ENCODE results near the gene AP5M1. TPM values are rescaled to one million over a fixed set of nuclear protein-coding genes. Genes with fewer than 3 reads are reported as not detected.

AP5M1 gene
- total RNA-seq, 1 experiment from 2014 or later, result 58.7 TPM

GRCh38 chr14:57299511-57299910 lies 30.7 kb downstream of the AP5M1 start:
- BruUV-seq (replicated peaks), result no TSS peak
- H3K36me3 ChIP-seq (ENCODE audit: insufficient read depth, low read length, poor library complexity, severe bottlenecking), result no peaks in the 10 kb centered on the region
- ChIA-PET POLR2A (ENCODE audit: low non-redundant PET) (no interaction called here), CTCF (no interaction called here)
- H3K27me3 ChIP-seq (replicated peaks; ENCODE audit: insufficient read depth, low read depth, low read length, poor library complexity), result no peaks in the 10 kb centered on the region
- H3K4me3 ChIP-seq (ENCODE audit: low read depth, low read length, poor library complexity, severe bottlenecking), result no peak overlapping the region
- H3K9me3 ChIP-seq (ENCODE audit: low read depth, low read length, poor library complexity, severe bottlenecking), result no peaks in the 10 kb centered on the region
- intact Hi-C loops (cut with micrococcal nuclease; ENCODE audit: unreplicated experiment), result no loop called here
- no peak for DNase-seq (ENCODE audit: low spot score)
- H3K4me1 ChIP-seq (ENCODE audit: insufficient read depth, low read length, poor library complexity, severe bottlenecking), result peaks cover under 1% of the 10 kb centered on the region
- H3K27ac ChIP-seq (ENCODE audit: low read depth, low read length, poor library complexity, severe bottlenecking), result no peak overlapping the region
- TF ChIP-seq EZH2 (IDR thresholded peaks at IDR 0.05; ENCODE audit: borderline replicate concordance, low read depth, low read length, poor library complexity, severe bottlenecking), result no peak
- TF ChIP-seq CTCF (conservative IDR thresholded peaks at IDR 0.05; ENCODE audit: low read depth, low read length), result no peak

- Histone ChIP-seq H3K4me1 (ENCODE audit: insufficient read depth, low read length, poor library complexity, severe bottlenecking) (no peaks in the 10 kb centered on the region), H3K27ac (ENCODE audit: low read depth, low read length, poor library complexity, severe bottlenecking) (no peak overlapping the region), H3K36me3 (ENCODE audit: insufficient read depth, low read length, poor library complexity, severe bottlenecking) (no peaks in the 10 kb centered on the region), H3K27me3 (replicated peaks; ENCODE audit: insufficient read depth, low read depth, low read length, poor library complexity) (no peaks in the 10 kb centered on the region), H3K9me3 (ENCODE audit: low read depth, low read length, poor library complexity, severe bottlenecking) (no peaks in the 10 kb centered on the region), H3K4me3 (ENCODE audit: low read depth, low read length, poor library complexity, severe bottlenecking) (no peak overlapping the region)
- CTCF ChIA-PET, result no interaction called here
- no TSS peak for BruUV-seq (replicated peaks)
- DNase-seq (ENCODE audit: low spot score), result no peak
- POLR2A ChIA-PET (ENCODE audit: low non-redundant PET), result no interaction called here
- intact Hi-C loops (cut with micrococcal nuclease; ENCODE audit: unreplicated experiment), result no loop called here
- no peak for TF ChIP-seq EZH2 (IDR thresholded peaks at IDR 0.05; ENCODE audit: borderline replicate concordance, low read depth, low read length, poor library complexity, severe bottlenecking)
- TF ChIP-seq CTCF (conservative IDR thresholded peaks at IDR 0.05; ENCODE audit: low read depth, low read length), result no peak
Observed at GRCh38 chr14:57302883-57303282, 34.1 kb downstream of the AP5M1 start.

GRCh38 chr14:57314396-57315089 lies 45.8 kb downstream of the AP5M1 start:
- no TSS peak for BruUV-seq (replicated peaks)
- DNase-seq (ENCODE audit: low spot score), result no peak
- Histone ChIP-seq H3K9me3 (ENCODE audit: low read depth, low read length, poor library complexity, severe bottlenecking) (no peaks in the 10 kb centered on the region), H3K4me1 (ENCODE audit: insufficient read depth, low read length, poor library complexity, severe bottlenecking) (peaks cover 15% of the 10 kb centered on the region), H3K36me3 (ENCODE audit: insufficient read depth, low read length, poor library complexity, severe bottlenecking) (no peaks in the 10 kb centered on the region), H3K27ac (ENCODE audit: low read depth, low read length, poor library complexity, severe bottlenecking) (no peak overlapping the region), H3K4me3 (ENCODE audit: low read depth, low read length, poor library complexity, severe bottlenecking) (no peak overlapping the region), H3K27me3 (replicated peaks; ENCODE audit: insufficient read depth, low read depth, low read length, poor library complexity) (no peaks in the 10 kb centered on the region)
- ChIA-PET POLR2A (ENCODE audit: low non-redundant PET) (no interaction called here), CTCF (no interaction called here)
- TF ChIP-seq CTCF (conservative IDR thresholded peaks at IDR 0.05; ENCODE audit: low read depth, low read length), result no peak
- TF ChIP-seq EZH2 (IDR thresholded peaks at IDR 0.05; ENCODE audit: borderline replicate concordance, low read depth, low read length, poor library complexity, severe bottlenecking), result no peak
- intact Hi-C loops (cut with micrococcal nuclease; ENCODE audit: unreplicated experiment), result loop anchor here (5.0 kb wide), 1 partner anchor 757 kb away; no protein-coding TSS in a partner anchor
